ENCODE measurements around the gene WSCD1. TPM values are rescaled to one million over a fixed set of nuclear protein-coding genes. Genes with fewer than 3 reads are reported as not detected.

Gene WSCD1
- total RNA-seq, 2 experiments from 2014 or later = not detected

- no peaks in the 10 kb centered on the region for H3K36me3 ChIP-seq (ENCODE audit: insufficient read depth, low read length)
- no peak overlapping the region for H3K4me3 ChIP-seq (ENCODE audit: low read depth, low read length, poor library complexity, severe bottlenecking)
- H3K79me2 ChIP-seq (ENCODE audit: insufficient read depth, low read depth, low read length) = no peaks in the 10 kb centered on the region
- no TSS peak for BruUV-seq (replicated peaks)
- DNase-seq (ENCODE audit: low spot score) = no peak
- ChIA-PET CTCF (ENCODE audit: unreplicated experiment) (no interaction called here), POLR2A (no interaction called here)
- H3K4me1 ChIP-seq (ENCODE audit: insufficient read depth, low read length, poor library complexity, severe bottlenecking) = no peaks in the 10 kb centered on the region
- no peaks in the 10 kb centered on the region for H4K20me1 ChIP-seq (ENCODE audit: insufficient read depth, low read length)
- H3K4me2 ChIP-seq (ENCODE audit: low read length) = no peak overlapping the region
- H2AFZ ChIP-seq (ENCODE audit: low read length) = no peak overlapping the region
- intact Hi-C loops (cut with micrococcal nuclease; ENCODE audit: unreplicated experiment) = no loop called here
- no peak overlapping the region for H3K27ac ChIP-seq (ENCODE audit: low read depth, low read length, poor library complexity, severe bottlenecking)
- H3K9me3 ChIP-seq (ENCODE audit: low read length) = no peaks in the 10 kb centered on the region
- no peak for TF ChIP-seq CTCF (conservative IDR thresholded peaks at IDR 0.05; ENCODE audit: low read length)
- no peak for TF ChIP-seq EZH2phosphoT487 (IDR thresholded peaks at IDR 0.05; ENCODE audit: borderline replicate concordance, low read depth, low read length)
- no peaks in the 10 kb centered on the region for H3K9me2 ChIP-seq (ENCODE audit: insufficient read depth, low read length)
Measured at GRCh38 chr17:6134721-6135120, 64.5 kb downstream of the WSCD1 start.

GRCh38 chr17:6135236-6135635 lies 65.1 kb downstream of the WSCD1 start:
- Histone ChIP-seq H3K79me2 (ENCODE audit: insufficient read depth, low read depth, low read length) (no peaks in the 10 kb centered on the region), H4K20me1 (ENCODE audit: insufficient read depth, low read length) (no peaks in the 10 kb centered on the region), H3K36me3 (ENCODE audit: insufficient read depth, low read length) (no peaks in the 10 kb centered on the region), H3K9me3 (ENCODE audit: low read length) (no peaks in the 10 kb centered on the region), H3K4me2 (ENCODE audit: low read length) (no peak overlapping the region), H3K4me3 (ENCODE audit: low read depth, low read length, poor library complexity, severe bottlenecking) (no peak overlapping the region), H2AFZ (ENCODE audit: low read length) (no peak overlapping the region), H3K9me2 (ENCODE audit: insufficient read depth, low read length) (no peaks in the 10 kb centered on the region), H3K27ac (ENCODE audit: low read depth, low read length, poor library complexity, severe bottlenecking) (no peak overlapping the region), H3K4me1 (ENCODE audit: insufficient read depth, low read length, poor library complexity, severe bottlenecking) (no peaks in the 10 kb centered on the region)
- ChIA-PET CTCF (ENCODE audit: unreplicated experiment) (no interaction called here), POLR2A (no interaction called here)
- BruUV-seq (replicated peaks) = no TSS peak
- intact Hi-C loops (cut with micrococcal nuclease; ENCODE audit: unreplicated experiment) = no loop called here
- no peak for TF ChIP-seq CTCF (conservative IDR thresholded peaks at IDR 0.05; ENCODE audit: low read length)
- no peak for TF ChIP-seq EZH2phosphoT487 (IDR thresholded peaks at IDR 0.05; ENCODE audit: borderline replicate concordance, low read depth, low read length)
- no peak for DNase-seq (ENCODE audit: low spot score)

GRCh38 chr17:6135996-6136395 lies 65.8 kb downstream of the WSCD1 start:
- CTCF ChIA-PET (ENCODE audit: unreplicated experiment) = no interaction called here
- no peak for DNase-seq (ENCODE audit: low spot score)
- H3K9me2 ChIP-seq (ENCODE audit: insufficient read depth, low read length) = no peaks in the 10 kb centered on the region
- no peaks in the 10 kb centered on the region for H3K79me2 ChIP-seq (ENCODE audit: insufficient read depth, low read depth, low read length)
- H4K20me1 ChIP-seq (ENCODE audit: insufficient read depth, low read length) = no peaks in the 10 kb centered on the region
- H3K4me3 ChIP-seq (ENCODE audit: low read depth, low read length, poor library complexity, severe bottlenecking) = no peak overlapping the region
- no peak overlapping the region for H3K27ac ChIP-seq (ENCODE audit: low read depth, low read length, poor library complexity, severe bottlenecking)
- no TSS peak for BruUV-seq (replicated peaks)
- intact Hi-C loops (cut with micrococcal nuclease; ENCODE audit: unreplicated experiment) = no loop called here
- H2AFZ ChIP-seq (ENCODE audit: low read length) = no peak overlapping the region
- no peaks in the 10 kb centered on the region for H3K36me3 ChIP-seq (ENCODE audit: insufficient read depth, low read length)
- H3K9me3 ChIP-seq (ENCODE audit: low read length) = no peaks in the 10 kb centered on the region
- POLR2A ChIA-PET = interaction anchor here (0.9 kb wide), 1 partner anchor 374 kb away, joined by 3 read pairs; no protein-coding TSS in a partner anchor
- TF ChIP-seq CTCF (conservative IDR thresholded peaks at IDR 0.05; ENCODE audit: low read length) = no peak
- TF ChIP-seq EZH2phosphoT487 (IDR thresholded peaks at IDR 0.05; ENCODE audit: borderline replicate concordance, low read depth, low read length) = no peak
- H3K4me2 ChIP-seq (ENCODE audit: low read length) = no peak overlapping the region
- H3K4me1 ChIP-seq (ENCODE audit: insufficient read depth, low read length, poor library complexity, severe bottlenecking) = no peaks in the 10 kb centered on the region

Data from OCI-LY7 (cell line).